ENCODE data around the gene FUT6.

FUT6 gene

DNA sequence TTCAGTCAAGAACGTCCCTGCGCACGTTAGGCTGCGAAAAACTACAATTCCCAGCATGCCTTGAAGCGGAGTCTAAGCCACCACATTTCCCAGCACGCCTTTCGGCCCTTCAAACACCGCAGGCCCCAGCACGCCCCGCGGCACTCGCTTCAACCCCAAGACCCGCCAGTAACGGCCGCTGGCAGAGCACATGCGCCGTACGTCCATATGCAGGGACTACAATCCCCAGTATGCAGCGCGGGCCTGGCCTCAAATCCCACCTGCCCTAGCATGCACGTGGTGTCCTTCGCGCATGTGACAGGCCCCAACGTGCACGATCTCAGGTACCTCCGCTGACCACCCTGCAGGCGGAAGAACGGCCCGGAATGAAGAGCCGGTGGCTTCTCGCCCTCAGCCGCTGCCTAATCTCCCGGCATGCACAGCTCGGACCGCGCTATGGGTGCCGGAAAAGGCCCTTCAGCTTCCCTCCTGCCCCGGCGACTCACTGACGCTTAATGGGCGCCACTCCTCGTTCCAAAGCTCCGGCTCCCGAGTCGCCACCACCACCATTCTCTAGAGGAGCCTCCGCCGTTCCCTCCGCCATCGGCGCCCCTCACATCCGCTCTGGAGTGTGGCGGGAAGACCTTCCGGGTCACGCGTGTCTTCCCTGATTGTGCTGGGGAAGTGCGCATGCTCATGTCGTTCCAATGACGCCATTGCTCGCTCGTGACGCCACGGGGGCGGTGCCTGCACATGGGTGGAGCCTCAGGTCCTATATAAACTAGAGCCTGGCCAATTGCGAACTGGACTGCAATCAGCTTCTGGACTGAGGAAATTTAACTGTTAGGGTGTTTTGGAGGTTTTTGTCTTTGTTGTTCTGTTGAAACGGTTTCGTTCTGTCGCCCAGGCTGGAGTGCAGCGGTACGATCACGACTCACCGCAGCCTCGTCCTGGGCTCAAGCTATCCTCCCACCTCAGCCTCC lies 48.7 kb downstream of the FUT6 start, which contains the start of gene DUS3L:
Gene DUS3L (minus strand): TSS at position 605 of the 962 bp plus-strand sequence. CDS start 22 bp downstream, at position 583.
- CTCF ChIA-PET = interaction anchor here (1.2 to 8.5 kb wide), 3 partner anchors 13 to 177 kb away, joined by 4 to 75 read pairs (median 4); partner anchors contain the start of gene NRTN
- TF ChIP-seq, protein P1, sequence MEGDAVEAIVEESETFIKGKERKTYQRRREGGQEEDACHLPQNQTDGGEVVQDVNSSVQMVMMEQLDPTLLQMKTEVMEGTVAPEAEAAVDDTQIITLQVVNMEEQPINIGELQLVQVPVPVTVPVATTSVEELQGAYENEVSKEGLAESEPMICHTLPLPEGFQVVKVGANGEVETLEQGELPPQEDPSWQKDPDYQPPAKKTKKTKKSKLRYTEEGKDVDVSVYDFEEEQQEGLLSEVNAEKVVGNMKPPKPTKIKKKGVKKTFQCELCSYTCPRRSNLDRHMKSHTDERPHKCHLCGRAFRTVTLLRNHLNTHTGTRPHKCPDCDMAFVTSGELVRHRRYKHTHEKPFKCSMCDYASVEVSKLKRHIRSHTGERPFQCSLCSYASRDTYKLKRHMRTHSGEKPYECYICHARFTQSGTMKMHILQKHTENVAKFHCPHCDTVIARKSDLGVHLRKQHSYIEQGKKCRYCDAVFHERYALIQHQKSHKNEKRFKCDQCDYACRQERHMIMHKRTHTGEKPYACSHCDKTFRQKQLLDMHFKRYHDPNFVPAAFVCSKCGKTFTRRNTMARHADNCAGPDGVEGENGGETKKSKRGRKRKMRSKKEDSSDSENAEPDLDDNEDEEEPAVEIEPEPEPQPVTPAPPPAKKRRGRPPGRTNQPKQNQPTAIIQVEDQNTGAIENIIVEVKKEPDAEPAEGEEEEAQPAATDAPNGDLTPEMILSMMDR (IDR thresholded peaks at IDR 0.05; ENCODE audit: control extremely low read depth, extremely low read depth, low read depth, missing control alignments) = no peak
- POLR2A ChIA-PET = interaction anchor here (1.0 kb wide), 2 partner anchors 13 to 38 kb away, joined by 3 read pairs; no protein-coding TSS in a partner anchor
- peak; percentile 98 for DNase-seq (ENCODE audit: extremely low spot score)

DNA sequence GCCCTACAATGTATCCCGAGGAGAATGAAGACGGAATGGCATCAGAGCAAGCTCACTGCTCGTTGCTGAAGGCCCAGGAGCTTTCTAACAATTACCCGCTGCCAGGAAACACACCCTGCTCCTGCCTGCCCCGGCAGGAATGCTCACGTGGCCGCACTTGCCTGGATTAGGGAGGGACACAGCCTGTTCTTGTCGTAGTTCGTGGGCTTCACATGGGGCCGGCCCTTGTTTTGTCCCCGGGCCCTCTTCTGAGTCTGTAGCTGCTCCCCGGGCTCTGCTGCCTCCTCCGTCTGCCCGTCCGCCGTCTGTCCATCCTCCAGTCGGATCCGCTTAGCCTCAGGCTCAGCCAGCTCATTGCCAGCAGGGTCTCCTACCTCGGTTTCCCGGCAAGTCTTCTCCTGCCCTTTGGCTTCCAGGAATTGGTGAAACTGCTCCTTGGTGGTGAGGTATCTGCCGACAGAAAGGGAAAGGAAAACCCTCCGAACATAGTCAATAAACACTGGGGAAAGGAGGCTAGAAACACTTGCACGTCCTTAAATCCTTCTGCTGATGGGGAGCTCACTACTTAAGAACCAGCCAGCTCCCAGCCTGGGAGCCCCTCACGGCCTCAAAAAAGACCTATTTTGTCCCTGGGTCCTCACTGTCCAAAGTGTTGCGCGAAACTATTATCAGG lies 49.5 kb downstream of the FUT6 start:
- TF ChIP-seq, protein P1 (IDR thresholded peaks at IDR 0.05; ENCODE audit: control extremely low read depth, extremely low read depth, low read depth, missing control alignments) = no peak
- ChIA-PET CTCF (interaction anchor here (0.8 to 8.5 kb wide), 3 partner anchors 14 to 178 kb away, joined by 3 to 75 read pairs (median 4); partner anchors contain the start of gene NRTN), POLR2A (no interaction called here)
- DNase-seq (ENCODE audit: extremely low spot score) = no peak

DNA sequence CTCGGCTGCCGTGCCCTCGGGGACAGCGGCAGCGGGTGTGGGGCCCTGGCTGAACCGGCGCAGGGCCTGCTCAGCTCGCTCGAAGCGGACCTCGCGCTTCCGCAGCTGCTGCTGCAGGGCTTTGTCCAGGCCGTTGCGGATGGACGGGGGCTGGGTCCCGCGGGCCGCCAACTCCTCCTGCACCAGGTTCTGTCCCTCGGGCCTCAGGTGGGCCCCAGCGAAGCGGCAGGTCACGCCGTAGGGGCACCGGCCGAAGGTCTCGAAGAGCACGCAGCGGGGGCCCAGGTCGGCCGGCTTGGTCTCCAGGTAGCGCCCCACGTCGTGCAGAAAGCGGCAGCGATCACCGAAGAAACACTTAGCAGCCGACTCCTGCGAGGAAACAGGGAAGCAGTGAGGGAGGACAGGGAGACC lies 50.1 kb downstream of the FUT6 start:
- no peak for DNase-seq (ENCODE audit: extremely low spot score)
- TF ChIP-seq, protein P1 (IDR thresholded peaks at IDR 0.05; ENCODE audit: control extremely low read depth, extremely low read depth, low read depth, missing control alignments) = no peak
- ChIA-PET POLR2A (no interaction called here), CTCF (interaction anchor here (0.8 to 8.5 kb wide), 3 partner anchors 15 to 179 kb away, joined by 3 to 75 read pairs (median 4); partner anchors contain the start of gene NRTN)

DNA sequence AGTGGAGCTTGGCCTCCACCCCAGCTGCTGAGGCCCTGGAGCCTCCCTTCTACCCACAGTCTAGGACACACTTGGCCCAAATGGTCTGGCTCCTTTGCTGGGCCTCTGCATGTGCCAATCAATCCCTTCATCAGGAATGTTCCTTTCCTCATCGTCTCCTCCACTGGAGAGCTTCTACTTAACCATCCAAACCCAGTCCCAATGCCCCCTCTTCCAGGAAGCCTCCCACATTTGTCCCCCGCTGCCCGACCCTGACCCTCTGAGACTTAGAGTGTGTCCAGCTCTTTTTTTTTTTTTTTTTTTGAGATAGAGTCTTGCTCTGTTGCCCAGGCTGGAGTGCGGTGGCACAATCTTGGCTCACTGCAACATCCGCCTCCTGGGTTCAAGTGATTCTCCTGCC lies 51.1 kb downstream of the FUT6 start:
- DNase-seq (ENCODE audit: extremely low spot score) = no peak
- ChIA-PET CTCF (interaction anchor here (8.5 kb wide), 1 partner anchor 15 kb away, joined by 75 read pairs; the partner anchor contains the start of gene NRTN), POLR2A (interaction anchor here (0.6 kb wide), 1 partner anchor 606 kb away, joined by 3 read pairs; no protein-coding TSS in a partner anchor)
- TF ChIP-seq, protein P1 (IDR thresholded peaks at IDR 0.05; ENCODE audit: control extremely low read depth, extremely low read depth, low read depth, missing control alignments) = no peak

DNA sequence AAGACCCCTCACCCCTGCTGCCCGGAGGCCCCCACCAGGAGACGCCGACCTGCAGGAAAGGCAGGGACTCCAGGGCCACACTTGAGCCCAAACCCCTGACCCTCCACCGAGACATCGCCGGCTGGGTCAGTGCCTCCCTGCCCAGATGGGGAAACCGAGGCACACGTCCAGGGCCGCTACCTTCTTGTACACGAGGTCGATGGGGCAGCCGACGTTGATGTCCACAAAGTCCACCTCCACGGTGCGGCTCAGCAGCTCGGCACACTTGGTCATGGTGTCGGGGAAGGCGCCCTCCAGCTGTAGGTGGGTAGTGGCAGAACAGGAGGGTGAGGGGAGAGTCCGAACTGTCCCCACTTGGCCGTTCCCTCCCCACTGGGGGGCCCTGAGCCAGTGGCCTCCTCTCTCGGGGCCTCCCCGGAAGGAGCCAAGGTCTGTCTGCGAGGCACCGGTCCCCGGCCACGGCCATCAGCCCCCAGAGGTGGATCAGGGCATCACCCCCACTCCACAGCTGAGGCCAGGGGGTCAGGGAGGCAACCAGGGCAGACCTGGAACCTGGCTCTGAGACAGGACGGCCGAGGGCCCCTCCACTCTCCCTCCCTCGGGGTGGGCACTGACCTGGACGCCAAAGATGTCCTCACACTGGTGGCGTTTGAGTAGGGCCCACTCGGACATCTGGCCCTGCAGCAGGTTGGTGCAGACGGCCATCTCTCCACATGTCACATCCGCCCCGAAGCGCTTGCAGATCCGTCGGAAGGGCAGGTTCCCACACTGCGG lies 51.9 kb downstream of the FUT6 start:
- CTCF ChIA-PET = interaction anchor here (8.5 kb wide), 1 partner anchor 16 kb away, joined by 75 read pairs; the partner anchor contains the start of gene NRTN
- no peak for DNase-seq (ENCODE audit: extremely low spot score)
- POLR2A ChIA-PET = interaction anchor here (0.5 to 0.6 kb wide), 2 partner anchors 36 to 607 kb away, joined by 3 to 6 read pairs; no protein-coding TSS in a partner anchor
- TF ChIP-seq, protein P1 (IDR thresholded peaks at IDR 0.05; ENCODE audit: control extremely low read depth, extremely low read depth, low read depth, missing control alignments) = no peak
